Measurements from ENCODE around the gene PRKCE. TPM values are rescaled to one million over a fixed set of nuclear protein-coding genes. Genes with fewer than 3 reads are reported as not detected.

The PRKCE gene
- total RNA-seq, 1 experiment from 2014 or later = 1.3 TPM

DNA sequence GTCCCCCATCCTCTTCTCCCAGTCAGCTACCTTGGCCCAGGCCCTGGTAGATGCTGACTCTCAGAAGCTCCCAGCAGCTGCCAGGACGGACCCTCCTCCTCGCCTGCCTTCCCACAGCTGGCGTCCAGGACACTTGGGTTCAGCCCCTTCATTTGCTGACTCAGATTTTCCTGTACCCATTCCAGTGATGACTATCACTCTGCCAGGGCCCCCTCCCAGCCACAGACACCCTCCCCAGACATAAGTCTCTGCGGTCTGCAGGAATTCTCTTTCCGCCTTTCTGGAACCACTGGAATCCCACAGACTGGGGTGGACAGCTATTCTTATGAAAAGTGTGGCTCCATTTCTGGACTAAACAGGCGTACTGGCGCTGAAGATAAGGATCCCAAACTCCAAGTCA lies 385.5 kb downstream of the PRKCE start:
- Histone ChIP-seq H2BK120ac (ENCODE audit: low read depth, low read length, poor library complexity, severe bottlenecking) (no peak overlapping the region), H2BK15ac (ENCODE audit: low read depth, low read length) (no peak overlapping the region), H3K27me3 (ENCODE audit: insufficient read depth, low read length) (no peaks in the 10 kb centered on the region), H3K79me2 (ENCODE audit: insufficient read depth, low read length) (no peaks in the 10 kb centered on the region), H2AK5ac (ENCODE audit: insufficient read length, low read length) (no peak overlapping the region), H3K56ac (ENCODE audit: insufficient read length, low read depth, low read length) (no peak overlapping the region), H3K4me2 (ENCODE audit: insufficient read depth, insufficient read length, low read length) (no peak overlapping the region), H3K27ac (ENCODE audit: insufficient read length, low read depth, low read length) (no peak overlapping the region), H4K5ac (ENCODE audit: insufficient read length, low read depth, low read length) (no peak overlapping the region), H3K79me1 (ENCODE audit: insufficient read depth, low read depth, low read length, poor library complexity, severe bottlenecking) (no peaks in the 10 kb centered on the region), H3K4me1 (ENCODE audit: insufficient read depth, low read length) (no peaks in the 10 kb centered on the region), H3K23me2 (ENCODE audit: insufficient read length, low read depth, low read length, poor library complexity, severe bottlenecking) (no peaks in the 10 kb centered on the region), H2BK20ac (ENCODE audit: low read depth, low read length, poor library complexity, severe bottlenecking) (no peak overlapping the region), H2BK12ac (ENCODE audit: insufficient read length, low read depth, low read length) (no peak overlapping the region), H3K4ac (ENCODE audit: low read depth, low read length) (no peak overlapping the region), H3K14ac (ENCODE audit: insufficient read depth, low read length) (no peak overlapping the region), H3K18ac (ENCODE audit: insufficient read length, low read depth, low read length) (no peak overlapping the region), H4K91ac (ENCODE audit: insufficient read length, low read depth, low read length) (no peak overlapping the region), H4K8ac (replicated peaks; ENCODE audit: insufficient read length, low read depth, low read length) (no peak overlapping the region), H3K9ac (ENCODE audit: extremely low read depth, insufficient read length, low read length) (no peak overlapping the region), H2AFZ (ENCODE audit: low read length) (no peak overlapping the region), H3K9me3 (ENCODE audit: control insufficient read depth, low read depth, low read length) (no peaks in the 10 kb centered on the region), H3K23ac (ENCODE audit: insufficient read length, low read depth, low read length) (no peak overlapping the region), H2BK5ac (ENCODE audit: insufficient read length, low read length) (no peak overlapping the region), H3T11ph (ENCODE audit: low read length) (no peak overlapping the region), H4K20me1 (ENCODE audit: control insufficient read depth, insufficient read depth, insufficient read length) (no peaks in the 10 kb centered on the region)
- H3K27me3 Mint-ChIP-seq (ENCODE audit: low read depth) = no peaks in the 10 kb centered on the region; the same call in none of the 2 replicates
- no peak overlapping the region for H3K4me3 Mint-ChIP-seq
- no peak for DNase-seq
- no peak overlapping the region for H3K27ac Mint-ChIP-seq
- no CpG with 5 or more reads among the region's 7 CpGs for WGBS (ENCODE audit: extremely low coverage, insufficient read length, low lambda C conversion rate)
- 0 out of 4 replicates have a peak, but pooled peaks cover 0 to 5% of the 10 kb centered on the region in 2 experiments for H3K4me1 Mint-ChIP-seq
- H3K36me3 Mint-ChIP-seq (ENCODE audit: insufficient read depth in 1 of 3, low read depth in 3 of 3) = 0 out of 7 replicates have a peak, but pooled peaks cover 0 to 1% (median 0%) of the 10 kb centered on the region in 3 experiments
- no peak for TF ChIP-seq CTCF (conservative IDR thresholded peaks at IDR 0.05)
- no peaks in the 10 kb centered on the region for H3K9me3 Mint-ChIP-seq
